ENCODE results near the gene MAN1C1. TPM values are rescaled to one million over a fixed set of nuclear protein-coding genes. Genes with fewer than 3 reads are reported as not detected.

Gene MAN1C1
- total and polyA plus RNA-seq, 4 donors = 4.6 to 14.7 (median 13.1) TPM

DNA sequence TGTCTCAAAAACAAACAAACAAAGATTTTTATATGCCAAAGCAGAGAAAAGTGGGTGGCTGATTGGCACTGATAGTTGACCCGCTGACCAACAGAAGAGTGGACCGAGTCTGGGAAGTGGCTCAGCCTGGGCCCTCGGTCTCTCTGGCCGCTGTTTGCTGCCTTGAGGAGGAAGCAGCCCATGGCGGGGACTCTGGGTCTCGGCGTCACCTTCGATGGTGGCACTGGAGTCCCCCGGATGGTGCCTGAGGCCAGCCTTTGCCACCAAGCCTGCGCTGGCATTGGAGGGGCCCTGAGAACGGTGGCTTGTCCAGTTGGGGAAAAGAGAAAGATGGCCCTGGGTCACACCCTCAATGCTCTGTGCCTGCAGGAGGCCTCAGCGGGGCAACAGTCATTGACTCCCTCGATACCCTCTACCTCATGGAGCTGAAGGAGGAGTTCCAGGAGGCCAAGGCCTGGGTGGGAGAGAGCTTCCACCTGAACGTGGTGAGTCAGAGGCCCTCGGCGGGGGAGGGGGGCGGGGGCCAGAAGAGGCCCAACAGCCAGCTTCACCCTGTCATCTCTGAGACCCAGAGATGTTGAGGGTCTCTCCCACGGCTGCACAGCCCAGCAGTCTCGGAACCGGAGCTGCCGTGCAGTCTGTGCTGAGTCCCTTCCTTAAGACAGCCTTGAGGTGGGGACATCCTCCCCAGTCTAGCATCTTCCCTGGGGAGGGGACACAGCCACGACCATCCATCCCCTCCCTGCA is 129.9 kb downstream of the MAN1C1 start:
- H3K27me3 ChIP-seq (ENCODE audit: control insufficient read depth in 3 of 3, insufficient read depth in 3 of 3, low read length in 2 of 3) = no peaks in the 10 kb centered on the region
- no peak for DNase-seq
- H3K9ac ChIP-seq (ENCODE audit: insufficient read depth in 1 of 2, low read length in 2 of 2) = no peak overlapping the region
- no peak overlapping the region for H3K27ac ChIP-seq (ENCODE audit: low read depth in 1 of 2, low read length in 1 of 2)
- no peak overlapping the region for H3K4me3 ChIP-seq
- H3K9me3 ChIP-seq (ENCODE audit: control insufficient read depth in 4 of 4, insufficient read depth in 3 of 4, low read length in 3 of 4) = no peaks in the 10 kb centered on the region
- peaks cover 0 to 3% (median 0%) of the 10 kb centered on the region in 4 donors for H3K36me3 ChIP-seq (ENCODE audit: control insufficient read depth in 4 of 4, insufficient read depth in 4 of 4, low read length in 4 of 4)
- H3K4me1 ChIP-seq (ENCODE audit: control insufficient read depth in 5 of 5, insufficient read depth in 5 of 5, low read length in 5 of 5) = peaks cover 5 to 21% (median 11%) of the 10 kb centered on the region in 5 donors
- ATAC-seq (ENCODE audit: insufficient read depth, low FRiP score) = no peak
- TF ChIP-seq, protein P1, sequence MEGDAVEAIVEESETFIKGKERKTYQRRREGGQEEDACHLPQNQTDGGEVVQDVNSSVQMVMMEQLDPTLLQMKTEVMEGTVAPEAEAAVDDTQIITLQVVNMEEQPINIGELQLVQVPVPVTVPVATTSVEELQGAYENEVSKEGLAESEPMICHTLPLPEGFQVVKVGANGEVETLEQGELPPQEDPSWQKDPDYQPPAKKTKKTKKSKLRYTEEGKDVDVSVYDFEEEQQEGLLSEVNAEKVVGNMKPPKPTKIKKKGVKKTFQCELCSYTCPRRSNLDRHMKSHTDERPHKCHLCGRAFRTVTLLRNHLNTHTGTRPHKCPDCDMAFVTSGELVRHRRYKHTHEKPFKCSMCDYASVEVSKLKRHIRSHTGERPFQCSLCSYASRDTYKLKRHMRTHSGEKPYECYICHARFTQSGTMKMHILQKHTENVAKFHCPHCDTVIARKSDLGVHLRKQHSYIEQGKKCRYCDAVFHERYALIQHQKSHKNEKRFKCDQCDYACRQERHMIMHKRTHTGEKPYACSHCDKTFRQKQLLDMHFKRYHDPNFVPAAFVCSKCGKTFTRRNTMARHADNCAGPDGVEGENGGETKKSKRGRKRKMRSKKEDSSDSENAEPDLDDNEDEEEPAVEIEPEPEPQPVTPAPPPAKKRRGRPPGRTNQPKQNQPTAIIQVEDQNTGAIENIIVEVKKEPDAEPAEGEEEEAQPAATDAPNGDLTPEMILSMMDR (IDR thresholded peaks at IDR 0.05; ENCODE audit: control extremely low read depth, extremely low read depth) = no peak
- 95% methylated on average over 22 of the region's 22 CpGs for WGBS, 2 donors

DNA sequence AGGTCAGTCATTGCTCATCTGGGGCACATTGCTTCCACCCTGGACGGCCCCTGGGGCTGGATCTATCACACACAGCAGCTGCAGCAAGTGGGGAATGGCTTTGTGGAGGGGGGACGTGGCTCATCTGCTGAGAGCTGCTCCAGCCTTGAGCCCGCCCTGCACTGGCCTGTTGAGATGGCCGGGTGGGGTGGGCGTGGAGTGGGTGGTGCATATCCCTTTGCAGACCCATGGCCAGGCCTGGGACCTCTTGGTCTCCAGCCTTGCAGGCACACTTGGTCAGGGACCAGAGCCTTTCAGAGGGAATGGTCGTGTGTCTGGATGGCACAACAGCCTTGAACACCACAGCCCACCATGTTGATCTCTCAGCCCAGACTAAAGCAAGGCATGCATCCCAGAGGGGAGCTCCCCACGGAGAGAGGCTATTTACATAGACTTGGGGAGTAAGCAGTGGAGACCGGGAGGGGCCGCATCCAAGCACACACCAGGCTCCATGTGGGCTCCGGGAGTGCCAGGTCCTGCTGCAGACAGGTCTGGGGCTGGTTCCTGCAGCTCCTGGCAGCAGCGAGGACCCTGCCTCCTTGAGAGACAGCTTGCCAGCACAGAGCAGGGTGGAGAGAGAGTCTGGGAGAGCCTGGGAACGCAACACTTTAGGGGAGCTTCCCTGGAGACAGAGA is 130.6 kb downstream of the MAN1C1 start:
- WGBS, 2 donors = 93 to 96% methylated on average over 12 of the region's 12 CpGs
- Histone ChIP-seq H3K4me1 (ENCODE audit: control insufficient read depth in 5 of 5, insufficient read depth in 5 of 5, low read length in 5 of 5) (peaks cover 5 to 21% (median 11%) of the 10 kb centered on the region in 5 donors), H3K27me3 (ENCODE audit: control insufficient read depth in 3 of 3, insufficient read depth in 3 of 3, low read length in 2 of 3) (no peaks in the 10 kb centered on the region), H3K36me3 (ENCODE audit: control insufficient read depth in 4 of 4, insufficient read depth in 4 of 4, low read length in 4 of 4) (peaks cover 0 to 3% (median 0%) of the 10 kb centered on the region in 4 donors), H3K27ac (ENCODE audit: low read depth in 1 of 2, low read length in 1 of 2) (no peak overlapping the region), H3K4me3 (no peak overlapping the region), H3K9ac (ENCODE audit: insufficient read depth in 1 of 2, low read length in 2 of 2) (no peak overlapping the region), H3K9me3 (ENCODE audit: control insufficient read depth in 4 of 4, insufficient read depth in 3 of 4, low read length in 3 of 4) (no peaks in the 10 kb centered on the region)
- TF ChIP-seq, protein P1 (IDR thresholded peaks at IDR 0.05; ENCODE audit: control extremely low read depth, extremely low read depth) = no peak
- DNase-seq = no peak
- ATAC-seq (ENCODE audit: insufficient read depth, low FRiP score) = no peak

DNA sequence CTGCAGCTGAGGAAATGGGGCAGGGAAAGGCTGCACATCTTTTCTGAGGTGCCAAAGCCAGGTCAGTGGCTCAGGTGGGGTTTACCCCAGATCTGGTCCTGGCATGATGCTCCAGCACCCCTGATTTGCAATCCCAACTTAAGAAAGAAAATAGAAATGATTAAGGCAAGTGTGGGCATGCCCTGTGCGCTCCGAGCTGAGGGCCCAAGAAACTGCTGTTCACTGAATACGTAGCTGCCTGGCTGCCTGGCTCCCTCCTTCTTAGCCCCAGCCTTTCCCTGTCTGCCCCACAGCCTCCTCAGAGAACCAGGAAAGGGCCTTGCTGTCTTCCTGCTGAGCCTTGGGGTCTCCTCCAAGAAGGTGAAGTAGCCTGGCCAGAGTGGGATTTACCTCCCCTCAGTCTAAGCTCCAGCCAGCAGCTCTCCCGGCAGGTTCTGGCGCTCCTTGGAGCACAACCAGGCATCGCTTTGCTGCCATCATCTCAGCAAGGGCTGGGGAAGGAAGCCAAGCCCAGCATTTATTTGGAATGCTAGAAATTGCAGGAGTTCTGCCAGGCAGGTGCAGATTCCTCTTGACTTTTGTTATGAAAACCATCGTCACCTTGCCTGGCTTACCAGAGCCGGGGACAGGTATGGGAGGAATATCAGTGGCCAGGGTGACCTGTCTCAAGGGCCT is 132.1 kb downstream of the MAN1C1 start:
- ATAC-seq (ENCODE audit: insufficient read depth, low FRiP score) (no peak), DNase-seq (no peak)
- TF ChIP-seq, protein P1 (IDR thresholded peaks at IDR 0.05; ENCODE audit: control extremely low read depth, extremely low read depth) = no peak

More for the DNA sequence above, 132.1 kb downstream of the MAN1C1 start:
- no peaks in the 10 kb centered on the region for H3K27me3 ChIP-seq (ENCODE audit: control insufficient read depth in 3 of 3, insufficient read depth in 3 of 3, low read length in 2 of 3)
- H3K9ac ChIP-seq (ENCODE audit: insufficient read depth in 1 of 2, low read length in 2 of 2) = no peak overlapping the region
- no peak overlapping the region for H3K27ac ChIP-seq (ENCODE audit: low read depth in 1 of 2, low read length in 1 of 2)
- WGBS, 2 donors = 76 to 89% methylated on average over 8 of the region's 8 CpGs
- no peaks in the 10 kb centered on the region for H3K9me3 ChIP-seq (ENCODE audit: control insufficient read depth in 4 of 4, insufficient read depth in 3 of 4, low read length in 3 of 4)
- peaks cover 0 to 10% (median 5%) of the 10 kb centered on the region in 5 donors for H3K4me1 ChIP-seq (ENCODE audit: control insufficient read depth in 5 of 5, insufficient read depth in 5 of 5, low read length in 5 of 5)
- no peak overlapping the region for H3K4me3 ChIP-seq
- peaks cover 0 to 3% (median 0%) of the 10 kb centered on the region in 4 donors for H3K36me3 ChIP-seq (ENCODE audit: control insufficient read depth in 4 of 4, insufficient read depth in 4 of 4, low read length in 4 of 4)
